GM19238 (cell line): ENCODE measurements around the gene PLEKHG7.

Experiments
- DNase-seq: peaks from one replicate; pipeline ENCODE4 v3.0.0; 2011; ENCODE audit warnings: low spot score; ENCODE audit not compliant: insufficient read length

The PLEKHG7 gene

GRCh38 chr12:92802906-92803305 is 100.1 kb downstream of the PLEKHG7 start:
- DNase-seq = no peak

DNA sequence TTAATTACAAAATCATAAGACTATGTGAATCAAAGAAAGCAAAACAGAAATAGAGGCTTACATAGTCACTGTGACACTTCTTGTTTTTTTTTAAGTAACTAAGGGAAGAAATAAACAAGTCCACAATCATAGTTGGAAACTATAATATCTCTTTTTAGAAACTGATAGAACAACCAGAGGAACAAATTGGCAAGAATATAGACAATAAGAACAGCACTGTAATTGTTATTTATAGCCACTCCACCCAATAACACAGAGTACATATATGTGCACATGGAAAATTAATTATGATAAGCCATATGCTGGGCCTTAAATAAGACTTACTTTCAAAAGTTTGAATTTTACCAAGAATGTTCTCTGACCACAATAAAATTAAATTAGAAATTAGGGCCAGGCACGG is 101.1 kb downstream of the PLEKHG7 start:
- no peak for DNase-seq

- no peak for DNase-seq
Observed at GRCh38 chr12:92810370-92810769, 107.6 kb downstream of the PLEKHG7 start.

- no peak for DNase-seq
Observed at GRCh38 chr12:92814584-92814983, 111.8 kb downstream of the PLEKHG7 start.

DNA sequence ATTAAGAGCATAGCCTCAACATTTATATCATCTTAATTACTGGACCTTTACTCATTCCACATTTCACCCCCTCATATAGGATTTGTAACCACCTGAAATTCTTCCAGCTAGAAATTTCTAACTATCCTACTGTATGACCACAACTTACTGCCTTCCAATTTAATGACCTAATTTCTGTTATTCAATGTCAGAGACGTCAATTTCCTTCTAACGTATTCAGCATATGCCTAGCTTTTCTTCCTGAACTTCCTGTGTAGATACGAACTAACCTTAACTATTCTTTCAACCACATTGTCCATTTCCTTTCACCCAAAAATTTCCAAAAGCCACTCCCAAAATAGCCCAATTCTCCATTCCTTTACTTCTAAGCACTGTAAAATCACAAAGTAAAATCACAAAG is 118.4 kb downstream of the PLEKHG7 start:
- no peak for DNase-seq
